Stimulated activated CD8-positive, alpha-beta memory T cell treated with anti-CD3 and anti-CD28 coated beads, Interleukin-4, amount 100 ng/mL, for 24 hours (primary cell): ENCODE data around the gene ENTPD7.
A peak's percentile ranks its signal among the peaks of the same experiment; 100 is the strongest.

Experiments
- DNase-seq: peaks from one replicate; pipeline ENCODE4 v3.0.0-alpha.2; 2020; ENCODE audit warnings: low read depth

Gene ENTPD7

GRCh38 chr10:99647601-99648151 lies 11.6 kb upstream of the ENTPD7 start:
- no peak for DNase-seq

- DNase-seq = no peak
Observed at GRCh38 chr10:99648717-99649116, 10.6 kb upstream of the ENTPD7 start.

GRCh38 chr10:99652800-99653390 lies 6.4 kb upstream of the ENTPD7 start:
- DNase-seq = no peak

- no peak for DNase-seq
Observed at GRCh38 chr10:99654390-99655175, 4.7 kb upstream of the ENTPD7 start.

- DNase-seq = no peak
Observed at GRCh38 chr10:99656199-99657064, 2.9 kb upstream of the ENTPD7 start.

- DNase-seq = peak; percentile 46
Observed at GRCh38 chr10:99658622-99659030, 683 bp upstream of the ENTPD7 start.

GRCh38 chr10:99659868-99660366 lies 608 bp downstream of the ENTPD7 start:
- no peak for DNase-seq

GRCh38 chr10:99660662-99661376 lies 1.5 kb downstream of the ENTPD7 start:
- no peak for DNase-seq

- DNase-seq = no peak
Observed at GRCh38 chr10:99661377-99661763, 2.1 kb downstream of the ENTPD7 start.

GRCh38 chr10:99665304-99665703 lies 6.0 kb downstream of the ENTPD7 start:
- no peak for DNase-seq

GRCh38 chr10:99667108-99667751 lies 7.9 kb downstream of the ENTPD7 start:
- DNase-seq = no peak

GRCh38 chr10:99671386-99671785 lies 12.1 kb downstream of the ENTPD7 start:
- DNase-seq = no peak

- no peak for DNase-seq
Observed at GRCh38 chr10:99672884-99673283, 13.6 kb downstream of the ENTPD7 start.

GRCh38 chr10:99673492-99673891 lies 14.2 kb downstream of the ENTPD7 start:
- no peak for DNase-seq

GRCh38 chr10:99674762-99675161 lies 15.5 kb downstream of the ENTPD7 start:
- DNase-seq = no peak

- no peak for DNase-seq
Observed at GRCh38 chr10:99676426-99676825, 17.1 kb downstream of the ENTPD7 start.

- no peak for DNase-seq
Observed at GRCh38 chr10:99676895-99677294, 17.6 kb downstream of the ENTPD7 start.

- no peak for DNase-seq
Observed at GRCh38 chr10:99678921-99679320, 19.6 kb downstream of the ENTPD7 start.

GRCh38 chr10:99681553-99681952 lies 22.2 kb downstream of the ENTPD7 start:
- no peak for DNase-seq

- no peak for DNase-seq
Observed at GRCh38 chr10:99682032-99682431, 22.7 kb downstream of the ENTPD7 start.

- DNase-seq = no peak
Observed at GRCh38 chr10:99682752-99683151, 23.4 kb downstream of the ENTPD7 start.
